HFF-Myc (cell line): ENCODE results near the gene COMP.
A peak's percentile ranks its signal among the peaks of the same experiment; 100 is the strongest.
"Not testable (repeated sequence)": the region's sequence is repeated elsewhere in the genome, so short reads cannot be mapped to it uniquely, and the experiment has no call there.

Source experiments
- DNase-seq: peaks from one replicate; pipeline ENCODE4 v3.0.0-alpha.2; 2011; ENCODE audit warnings: low read depth; ENCODE audit errors: extremely low read depth
- H3K4me3 ChIP-seq: replicated peaks from 2 replicates; pipeline ENCODE4 v1.5.1; 2011; ENCODE audit warnings: low read depth, mild to moderate bottlenecking, control low read depth, low read length
- CTCF ChIP-seq: IDR thresholded peaks from 2 replicates; pipeline ENCODE4 v1.5.1; 2012; ENCODE audit warnings: mild to moderate bottlenecking, low read depth, low read length, control low read depth; ENCODE audit errors: missing control alignments

The COMP gene

GRCh38 chr19:18737337-18737953, 53.7 kb downstream of the COMP start:
- peak; percentile 24 for DNase-seq
- no peak overlapping the region for H3K4me3 ChIP-seq
- TF ChIP-seq CTCF: no peak

DNA sequence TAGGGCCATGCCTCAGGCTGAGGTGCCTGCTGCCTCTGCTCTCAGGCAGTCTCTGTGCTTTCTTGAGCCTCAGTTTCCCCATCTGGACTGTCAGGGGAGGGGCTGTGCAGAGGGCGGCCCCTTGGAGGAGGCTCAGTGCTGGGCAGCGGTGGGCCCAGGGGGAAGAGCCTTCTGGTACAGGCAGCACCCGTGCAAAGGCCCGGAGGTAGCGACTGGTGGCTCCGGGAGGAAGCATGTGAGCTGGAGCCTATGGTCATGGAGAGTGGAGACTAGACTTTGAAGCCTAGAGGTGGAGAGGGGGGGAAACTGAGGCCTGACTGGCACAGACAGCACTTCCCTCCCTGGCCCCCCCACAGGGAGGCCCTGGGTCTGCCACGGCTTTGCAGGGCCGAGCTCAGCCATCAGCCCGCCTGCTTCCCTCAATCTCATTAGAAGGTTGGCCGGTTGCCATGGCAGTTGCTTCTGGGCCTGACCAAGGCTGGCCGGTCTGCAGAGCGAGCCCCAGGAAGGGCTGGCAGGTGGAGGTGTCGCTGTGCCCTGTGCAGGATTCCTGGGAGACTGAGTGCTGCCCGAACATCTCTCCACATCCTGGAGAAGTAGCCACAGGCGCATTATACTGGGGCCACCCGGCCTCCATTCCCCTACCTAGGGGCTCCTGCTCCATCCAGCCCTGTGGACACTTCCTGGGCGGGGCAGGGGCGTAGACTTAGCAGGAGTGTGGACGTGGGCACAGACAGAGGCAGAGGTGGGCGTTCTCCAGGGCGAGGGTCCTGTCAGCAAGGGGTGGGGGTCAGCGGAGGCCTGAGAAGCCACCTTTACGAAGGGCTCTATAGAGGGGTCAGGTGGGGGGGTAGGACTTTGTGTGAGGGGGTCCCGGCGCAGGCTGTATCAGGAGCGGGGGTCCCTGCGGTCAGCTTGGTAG, 54.4 kb downstream of the COMP start:
- H3K4me3 ChIP-seq: no peak overlapping the region
- TF ChIP-seq CTCF: no peak
- DNase-seq: no peak

DNA sequence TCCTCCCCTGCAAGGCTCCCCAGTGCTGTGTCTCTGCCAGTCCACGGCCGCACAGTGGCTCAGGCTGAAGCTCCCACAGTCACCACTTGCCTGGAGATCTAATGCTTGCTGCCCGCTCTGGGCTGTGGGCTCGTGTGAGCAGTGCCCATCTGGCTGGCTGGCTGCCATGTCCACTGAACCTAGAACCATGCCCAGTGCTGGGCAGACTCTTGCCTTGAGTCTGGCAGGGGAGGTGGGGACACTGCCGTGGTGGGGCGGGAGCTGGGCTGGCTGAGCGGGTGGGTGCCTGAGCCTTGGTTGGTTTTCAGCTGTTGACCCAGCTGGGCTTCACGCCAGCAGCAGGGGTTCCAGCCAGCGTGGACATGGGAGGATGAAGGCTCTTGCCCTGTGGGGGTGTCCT, 55.4 kb downstream of the COMP start:
- no peak overlapping the region for H3K4me3 ChIP-seq
- TF ChIP-seq CTCF: no peak
- DNase-seq: no peak

- H3K4me3 ChIP-seq: no peak overlapping the region
- no peak for DNase-seq
- TF ChIP-seq CTCF: no peak
Observed at GRCh38 chr19:18735324-18735723, 55.8 kb downstream of the COMP start.

GRCh38 chr19:18733762-18734332, 57.3 kb downstream of the COMP start:
- not testable (repeated sequence) for DNase-seq, H3K4me3 ChIP-seq

- no peak for TF ChIP-seq CTCF
- H3K4me3 ChIP-seq: no peak overlapping the region
- DNase-seq: peak; percentile 22
Observed at GRCh38 chr19:18733196-18733647, 57.9 kb downstream of the COMP start.
